ENCODE measurements around the gene CFAP61. TPM values are rescaled to one million over a fixed set of nuclear protein-coding genes. Genes with fewer than 3 reads are reported as not detected.

Gene CFAP61
- total RNA-seq, 1 experiment from 2014 or later: 0.28 TPM

DNA sequence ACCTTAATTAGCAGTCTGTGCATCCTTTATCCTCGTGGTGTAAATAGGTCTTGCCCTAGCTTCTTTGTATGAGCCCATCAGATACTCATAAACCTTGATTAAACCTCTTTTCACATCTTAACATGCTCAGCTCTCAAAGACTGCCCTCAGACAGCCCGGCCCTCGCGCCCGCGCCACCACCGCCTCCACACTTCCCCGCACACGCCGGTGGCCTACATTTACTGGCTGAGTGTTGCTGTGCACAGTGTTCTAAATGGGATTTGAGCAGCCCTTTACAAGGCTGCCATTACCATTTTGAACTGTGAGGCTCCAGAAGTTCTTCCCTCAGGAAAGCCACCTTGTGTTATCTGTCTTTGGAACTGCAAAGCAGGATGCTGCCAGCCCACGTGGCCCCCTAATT is 252.6 kb downstream of the CFAP61 start:
- Histone ChIP-seq H3K4me3 (ENCODE audit: low read depth in 2 of 2, low read length in 2 of 2) (no peak overlapping the region), H3K9me3 (ENCODE audit: control insufficient read depth, insufficient read depth, low read depth, low read length) (no peaks in the 10 kb centered on the region), H3K4me1 (ENCODE audit: control insufficient read depth, insufficient read depth, low read length) (no peaks in the 10 kb centered on the region), H3K27ac (ENCODE audit: low read length) (no peak overlapping the region), H3K27me3 (ENCODE audit: control insufficient read depth, insufficient read depth, low read length) (no peaks in the 10 kb centered on the region), H3K36me3 (ENCODE audit: control insufficient read depth, insufficient read depth, low read length) (no peaks in the 10 kb centered on the region)
- ChIA-PET POLR2A (no interaction called here), CTCF (no interaction called here)
- DNase-seq (ENCODE audit: low read depth, low spot score): no peak
- in situ Hi-C loops (cut with HindIII; ENCODE audit: low pct_unique_long_range_greater_than_20kb, low sequenced_read_pairs) (no loop called here), intact Hi-C loops (cut with micrococcal nuclease; ENCODE audit: unreplicated experiment) (no loop called here)
- ATAC-seq: no peak
- BruUV-seq (replicated peaks): no TSS peak
- TF ChIP-seq CTCF (IDR thresholded peaks at IDR 0.05) (no peak), TCF7L2 (IDR thresholded peaks at IDR 0.05; ENCODE audit: low read depth, low read length) (no peak), SIN3A (IDR thresholded peaks at IDR 0.05; ENCODE audit: borderline replicate concordance, insufficient read depth, low read depth, low read length) (no peak), POLR2AphosphoS5 (IDR thresholded peaks at IDR 0.05; ENCODE audit: low read depth, low read length) (no peak)
- TF ChIP-seq, protein P1, sequence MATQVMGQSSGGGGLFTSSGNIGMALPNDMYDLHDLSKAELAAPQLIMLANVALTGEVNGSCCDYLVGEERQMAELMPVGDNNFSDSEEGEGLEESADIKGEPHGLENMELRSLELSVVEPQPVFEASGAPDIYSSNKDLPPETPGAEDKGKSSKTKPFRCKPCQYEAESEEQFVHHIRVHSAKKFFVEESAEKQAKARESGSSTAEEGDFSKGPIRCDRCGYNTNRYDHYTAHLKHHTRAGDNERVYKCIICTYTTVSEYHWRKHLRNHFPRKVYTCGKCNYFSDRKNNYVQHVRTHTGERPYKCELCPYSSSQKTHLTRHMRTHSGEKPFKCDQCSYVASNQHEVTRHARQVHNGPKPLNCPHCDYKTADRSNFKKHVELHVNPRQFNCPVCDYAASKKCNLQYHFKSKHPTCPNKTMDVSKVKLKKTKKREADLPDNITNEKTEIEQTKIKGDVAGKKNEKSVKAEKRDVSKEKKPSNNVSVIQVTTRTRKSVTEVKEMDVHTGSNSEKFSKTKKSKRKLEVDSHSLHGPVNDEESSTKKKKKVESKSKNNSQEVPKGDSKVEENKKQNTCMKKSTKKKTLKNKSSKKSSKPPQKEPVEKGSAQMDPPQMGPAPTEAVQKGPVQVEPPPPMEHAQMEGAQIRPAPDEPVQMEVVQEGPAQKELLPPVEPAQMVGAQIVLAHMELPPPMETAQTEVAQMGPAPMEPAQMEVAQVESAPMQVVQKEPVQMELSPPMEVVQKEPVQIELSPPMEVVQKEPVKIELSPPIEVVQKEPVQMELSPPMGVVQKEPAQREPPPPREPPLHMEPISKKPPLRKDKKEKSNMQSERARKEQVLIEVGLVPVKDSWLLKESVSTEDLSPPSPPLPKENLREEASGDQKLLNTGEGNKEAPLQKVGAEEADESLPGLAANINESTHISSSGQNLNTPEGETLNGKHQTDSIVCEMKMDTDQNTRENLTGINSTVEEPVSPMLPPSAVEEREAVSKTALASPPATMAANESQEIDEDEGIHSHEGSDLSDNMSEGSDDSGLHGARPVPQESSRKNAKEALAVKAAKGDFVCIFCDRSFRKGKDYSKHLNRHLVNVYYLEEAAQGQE (IDR thresholded peaks at IDR 0.05; ENCODE audit: insufficient read depth in 1 of 2, low read depth in 2 of 2, low read length in 1 of 2): no peak

DNA sequence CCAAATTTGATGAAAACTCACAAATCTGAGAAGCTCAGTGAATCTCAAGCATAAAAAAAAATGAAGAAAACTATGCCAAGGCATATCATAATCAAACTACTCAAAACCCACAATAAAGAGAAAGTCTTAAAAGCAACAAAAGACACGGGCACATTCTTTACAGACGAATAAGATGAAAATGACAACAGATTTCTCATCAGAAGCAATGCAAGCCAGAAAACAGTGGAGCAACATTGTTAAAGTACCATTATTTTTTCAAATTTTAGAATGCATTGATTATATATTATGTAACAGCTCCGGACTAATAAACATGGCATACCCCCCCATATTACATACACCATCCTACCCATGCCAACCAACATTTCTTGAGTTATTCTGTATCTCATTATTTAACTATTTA is 260.2 kb downstream of the CFAP61 start:
- no peaks in the 10 kb centered on the region for H3K36me3 ChIP-seq (ENCODE audit: control insufficient read depth, insufficient read depth, low read length)
- no peaks in the 10 kb centered on the region for H3K4me1 ChIP-seq (ENCODE audit: control insufficient read depth, insufficient read depth, low read length)
- TF ChIP-seq SIN3A (IDR thresholded peaks at IDR 0.05; ENCODE audit: borderline replicate concordance, insufficient read depth, low read depth, low read length) (no peak), POLR2AphosphoS5 (IDR thresholded peaks at IDR 0.05; ENCODE audit: low read depth, low read length) (no peak), CTCF (IDR thresholded peaks at IDR 0.05) (no peak), TCF7L2 (IDR thresholded peaks at IDR 0.05; ENCODE audit: low read depth, low read length) (no peak)
- TF ChIP-seq, protein P1 (IDR thresholded peaks at IDR 0.05; ENCODE audit: insufficient read depth in 1 of 2, low read depth in 2 of 2, low read length in 1 of 2): no peak
- CTCF ChIA-PET: no interaction called here
- no peak for ATAC-seq
- no peak overlapping the region for H3K4me3 ChIP-seq (ENCODE audit: low read depth in 2 of 2, low read length in 2 of 2)
- H3K9me3 ChIP-seq (ENCODE audit: control insufficient read depth, insufficient read depth, low read depth, low read length): no peaks in the 10 kb centered on the region
- peaks cover 2% of the 10 kb centered on the region; the same call in 1 of the 2 replicates for H3K27me3 ChIP-seq (ENCODE audit: control insufficient read depth, insufficient read depth, low read length)
- in situ Hi-C loops (cut with HindIII; ENCODE audit: low pct_unique_long_range_greater_than_20kb, low sequenced_read_pairs) (no loop called here), intact Hi-C loops (cut with micrococcal nuclease; ENCODE audit: unreplicated experiment) (no loop called here)
- DNase-seq (ENCODE audit: low read depth, low spot score): no peak
- no peak overlapping the region for H3K27ac ChIP-seq (ENCODE audit: low read length)
- POLR2A ChIA-PET: no interaction called here
- no TSS peak for BruUV-seq (replicated peaks)
